Measurements from ENCODE around the gene PHF20. TPM values are rescaled to one million over a fixed set of nuclear protein-coding genes. Genes with fewer than 3 reads are reported as not detected.
"Not testable (repeated sequence)": the region's sequence is repeated elsewhere in the genome, so short reads cannot be mapped to it uniquely, and the experiment has no call there.

PHF20 gene
- total and polyA plus RNA-seq, 2 of the 8 experiments (the other 6 are each of a cell fraction or from before 2014, with no cell fraction given): 25.6 to 70.1 TPM

DNA sequence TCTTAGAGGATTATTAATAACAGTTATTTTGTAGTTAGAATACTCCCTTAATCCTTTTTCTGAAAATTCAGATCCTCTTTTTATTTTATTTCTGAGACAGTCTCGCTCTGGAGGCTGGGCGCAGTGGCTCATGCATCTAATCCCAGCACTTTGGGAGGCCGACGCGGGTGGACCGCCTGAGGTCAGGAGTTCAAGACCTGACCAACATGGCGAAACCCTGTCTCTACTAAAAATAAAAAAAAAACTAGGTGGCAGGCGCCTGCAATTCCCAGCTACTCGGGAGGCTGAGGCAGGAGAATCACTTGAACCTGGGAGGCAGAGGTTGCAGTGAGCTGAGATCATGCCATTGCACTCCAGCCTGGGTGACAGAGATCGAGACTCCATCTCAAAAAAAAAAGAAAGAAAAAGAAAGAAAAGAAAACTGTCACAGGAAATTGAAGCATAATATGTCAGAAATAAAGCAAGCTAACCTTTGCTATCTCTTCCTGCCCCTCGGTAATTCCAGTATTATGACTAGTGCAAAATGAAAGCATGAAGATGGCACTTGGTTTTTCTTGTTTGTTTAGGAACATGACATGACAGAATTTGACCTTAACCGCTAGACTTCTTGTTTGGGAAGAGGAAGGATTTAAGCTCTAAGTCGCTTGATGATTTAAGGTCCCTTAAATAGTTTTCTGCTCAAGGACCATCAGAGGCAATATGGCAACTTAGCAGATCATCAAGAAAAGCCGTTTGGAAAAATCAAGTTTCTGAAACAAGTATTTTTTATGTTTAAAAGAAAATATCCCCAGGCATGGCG lies 27.9 kb upstream of the PHF20 start (continued):
- TF ChIP-seq CBX5 (IDR thresholded peaks at IDR 0.05; ENCODE audit: low read depth, low read length) (no peak), JUND (IDR thresholded peaks at IDR 0.05; ENCODE audit: low read length) (no peak)

DNA sequence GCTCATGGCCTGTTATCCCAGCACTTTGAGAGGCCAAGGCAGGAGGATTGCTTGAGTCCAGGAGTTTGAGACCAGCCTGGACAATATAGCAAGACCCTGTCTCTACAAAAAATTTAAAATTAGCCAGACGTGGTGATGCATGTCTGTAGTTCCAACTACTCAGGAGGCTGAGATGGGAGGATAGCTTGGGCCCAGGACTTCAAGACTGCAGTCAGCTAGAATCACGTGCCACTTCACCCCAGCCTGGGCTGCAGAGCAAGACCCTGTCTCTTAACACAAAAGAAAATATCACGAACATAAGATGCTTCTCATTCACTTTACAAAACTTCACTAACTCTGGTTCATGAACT lies 27.3 kb upstream of the PHF20 start:
- not testable (repeated sequence) for H4K91ac ChIP-seq (replicated peaks; ENCODE audit: insufficient read length, low read length); H3K56ac ChIP-seq (replicated peaks; ENCODE audit: insufficient read length, low read depth, low read length); H3K27ac ChIP-seq (ENCODE audit: low read depth, low read length); H3K4ac ChIP-seq (replicated peaks; ENCODE audit: insufficient read length, low read depth, low read length); H4K8ac ChIP-seq (ENCODE audit: extremely low read depth, insufficient read depth, low read length); H3K18ac ChIP-seq (ENCODE audit: extremely low read depth, low read length); H3K23me2 ChIP-seq (ENCODE audit: low read depth, low read length); H3K9ac ChIP-seq (replicated peaks in 1 of 4; ENCODE audit: extremely low read depth in 1 of 4, low read depth in 3 of 4, low read length in 3 of 4); H2BK12ac ChIP-seq (ENCODE audit: low read depth, low read length); H3K9me3 ChIP-seq (ENCODE audit: insufficient read depth in 2 of 2, low read depth in 1 of 2, low read length in 1 of 2); H4K20me1 ChIP-seq (replicated peaks in 1 of 2; ENCODE audit: control insufficient read depth in 1 of 2, insufficient read depth in 2 of 2, low read length in 2 of 2); H4K5ac ChIP-seq (ENCODE audit: insufficient read length, low read depth, low read length); H2BK20ac ChIP-seq (ENCODE audit: low read length); H2BK120ac ChIP-seq (replicated peaks; ENCODE audit: low read depth, low read length); FAIRE-seq; H3K4me3 ChIP-seq (ENCODE audit: extremely low read depth in 1 of 4, insufficient read depth in 2 of 4, low read depth in 3 of 4, low read length in 4 of 4); DNase-seq (ENCODE audit: low read depth in 1 of 2, low spot score in 2 of 2); H3K4me1 ChIP-seq (replicated peaks in 1 of 4; ENCODE audit: control insufficient read depth in 3 of 4, insufficient read depth in 4 of 4, low read length in 3 of 4); H3K4me2 ChIP-seq (ENCODE audit: insufficient read depth in 1 of 2, low read depth in 2 of 2, low read length in 2 of 2); H3K14ac ChIP-seq (ENCODE audit: insufficient read length); H3K79me1 ChIP-seq (ENCODE audit: low read depth, low read length); H2AK5ac ChIP-seq (ENCODE audit: low read depth, low read length); H3K27me3 ChIP-seq (replicated peaks in 1 of 4; ENCODE audit: control insufficient read depth in 3 of 4, extremely low read depth in 1 of 4, insufficient read depth in 3 of 4, low read length in 3 of 4); H2BK5ac ChIP-seq (ENCODE audit: low read depth, low read length); H2BK15ac ChIP-seq (ENCODE audit: low read length); H2AFZ ChIP-seq (ENCODE audit: low read length); H3K23ac ChIP-seq (ENCODE audit: insufficient read length)
- WGBS, 2 experiments (ENCODE audit: extremely low coverage in 1 of 2, insufficient coverage in 1 of 2, insufficient read length in 1 of 2, insufficient replicate concordance in 2 of 2, low coverage in 1 of 2, low lambda C conversion rate in 2 of 2, missing lambda C conversion rate in 1 of 2): 94% methylated on average over 3 of the region's 3 CpGs; no CpG with 5 or more reads in 1 of the 2 experiments
- H3K79me2 ChIP-seq (ENCODE audit: control insufficient read depth in 1 of 2, insufficient read depth in 2 of 2, low read length in 2 of 2): peaks cover 15 to 30% of the 10 kb centered on the region in 2 experiments
- H3K36me3 ChIP-seq (ENCODE audit: control insufficient read depth in 2 of 4, insufficient read depth in 4 of 4, low read length in 3 of 4): peaks cover 4 to 14% (median 11%) of the 10 kb centered on the region in 4 experiments; a peak in 7 of 8 replicates
- ChIA-PET CTCF (ENCODE audit: partially characterized antibody) (interaction anchor here (0.7 to 2.5 kb wide), 3 partner anchors 138 to 222 kb away, joined by 3 to 6 read pairs (median 4); partner anchors contain the start of gene SCAND1), POLR2A (ENCODE audit: partially characterized antibody) (interaction anchor here (0.6 to 45.3 kb wide), 8 partner anchors 11 to 654 kb away, joined by 3 to 2341 read pairs (median 64); partner anchors contain the start of genes NFS1, PHF20, ROMO1 and SCAND1)
